Breast epithelium (tissue), 4 donors: ENCODE measurements around the gene RNF186. TPM values are rescaled to one million over a fixed set of nuclear protein-coding genes. Genes with fewer than 3 reads are reported as not detected.

ENCODE experiments used
- DNase-seq, 2 donors: peaks; one replicate each; pipeline ENCODE4 v3.0.0-alpha.2; 2019; ENCODE audit warnings: low spot score in 2 of 2
- H3K27ac ChIP-seq, 2 donors: fragments of 200-600 bp; sonication (generic) in 1 of 2; one replicate each; pipeline ENCODE4 v1.5.1; 2016 to 2019; ENCODE audit warnings: mild to moderate bottlenecking in 1 of 2
- H3K27me3 ChIP-seq, 2 donors: fragments of 200-600 bp; sonication (generic) in 1 of 2; one replicate each; pipeline versions ENCODE4 v1.5.1 to v1.6.0; 2017 to 2019; ENCODE audit warnings: control low read depth in 1 of 2, mild to moderate bottlenecking in 1 of 2
- H3K36me3 ChIP-seq: fragments of 200-600 bp; one replicate; pipeline ENCODE4 v1.5.1; 2019
- H3K4me1 ChIP-seq, 2 donors: fragments of 200-600 bp; sonication (generic); one replicate each; pipeline ENCODE4 v1.5.1; 2016 to 2019; ENCODE audit warnings: control low read depth in 1 of 2
- H3K4me3 ChIP-seq, 3 donors: fragments of 200-600 bp; sonication (generic); 1 replicate in 2 of 3; 2 replicates in 1 of 3; pipeline ENCODE4 v1.5.1; 2016 to 2019; ENCODE audit warnings: mild to moderate bottlenecking in 3 of 3, moderate library complexity in 2 of 3
- H3K9me3 ChIP-seq, 2 donors: fragments of 200-600 bp; sonication (generic) in 1 of 2; one replicate each; pipeline ENCODE4 v1.5.1; 2016 to 2019; ENCODE audit warnings: control low read depth in 1 of 2
- POLR2A ChIP-seq: fragments of 450-650 bp; IDR thresholded peaks from one replicate; pipeline ENCODE4 v1.6.1; 2016; ENCODE audit warnings: antibody characterized with exemption, mild to moderate bottlenecking, moderate library complexity
- POLR2AphosphoS5 ChIP-seq, 3 donors: sonication (generic); formaldehyde crosslinking; IDR thresholded peaks; one replicate each; pipeline ENCODE4 v1.6.1; 2017; ENCODE audit warnings: antibody characterized with exemption in 3 of 3
- intact Hi-C: fragments of 100-400 bp; cut with DNase I; formaldehyde crosslinking; loops from one replicate; pipeline ENCODE4 v1.15.1; 2023; ENCODE audit warnings: low total_unique reads
- total RNA-seq, 3 donors: library from RNA; depleted of rRNA; stranded (reverse); fragments of >200 nt; gene quantifications; one replicate each; pipeline ENCODE4 v1.1.0, GENCODE V29; 2016
- TF ChIP-seq, protein P1 (sequence below), 3 donors: fragments of 450-650 bp; IDR thresholded peaks; one replicate each; pipeline ENCODE4 v1.5.1; 2016 to 2017; ENCODE audit warnings: antibody characterized with exemption in 3 of 3, mild to moderate bottlenecking in 3 of 3, moderate library complexity in 3 of 3

RNF186 gene
- total RNA-seq, 3 donors from 2014 or later: 0.44 to 4.3 TPM; not detected in 1

DNA sequence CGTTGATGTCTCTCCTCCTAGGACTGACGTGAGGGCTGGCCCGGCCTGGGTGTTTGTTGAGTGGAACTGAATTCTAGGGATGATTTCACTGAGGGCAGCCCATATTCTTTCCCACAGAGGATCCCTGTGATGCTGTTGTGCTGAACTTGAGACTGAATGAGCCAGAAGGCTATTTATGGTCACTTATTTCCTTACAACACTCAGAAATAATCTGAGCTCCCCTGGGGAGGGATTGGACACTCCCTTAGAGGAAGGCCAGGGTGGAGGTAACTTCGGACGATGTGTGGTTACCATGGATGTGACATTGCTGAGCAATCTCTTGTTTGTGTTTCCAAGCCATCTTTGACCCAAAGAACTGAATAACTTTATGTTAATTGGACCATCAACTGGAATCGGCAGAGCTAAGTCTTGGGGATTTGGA, 10.2 kb downstream of the RNF186 start:
- Histone ChIP-seq H3K4me1 (no peaks in the 10 kb centered on the region), H3K9me3 (no peaks in the 10 kb centered on the region), H3K36me3 (no peaks in the 10 kb centered on the region), H3K27me3 (no peaks in the 10 kb centered on the region), H3K27ac (no peak overlapping the region), H3K4me3 (no peak overlapping the region)
- DNase-seq: no peak
- TF ChIP-seq POLR2A (no peak), POLR2AphosphoS5 (IDR thresholded peaks at IDR 0.05) (no peak)
- TF ChIP-seq, protein P1, sequence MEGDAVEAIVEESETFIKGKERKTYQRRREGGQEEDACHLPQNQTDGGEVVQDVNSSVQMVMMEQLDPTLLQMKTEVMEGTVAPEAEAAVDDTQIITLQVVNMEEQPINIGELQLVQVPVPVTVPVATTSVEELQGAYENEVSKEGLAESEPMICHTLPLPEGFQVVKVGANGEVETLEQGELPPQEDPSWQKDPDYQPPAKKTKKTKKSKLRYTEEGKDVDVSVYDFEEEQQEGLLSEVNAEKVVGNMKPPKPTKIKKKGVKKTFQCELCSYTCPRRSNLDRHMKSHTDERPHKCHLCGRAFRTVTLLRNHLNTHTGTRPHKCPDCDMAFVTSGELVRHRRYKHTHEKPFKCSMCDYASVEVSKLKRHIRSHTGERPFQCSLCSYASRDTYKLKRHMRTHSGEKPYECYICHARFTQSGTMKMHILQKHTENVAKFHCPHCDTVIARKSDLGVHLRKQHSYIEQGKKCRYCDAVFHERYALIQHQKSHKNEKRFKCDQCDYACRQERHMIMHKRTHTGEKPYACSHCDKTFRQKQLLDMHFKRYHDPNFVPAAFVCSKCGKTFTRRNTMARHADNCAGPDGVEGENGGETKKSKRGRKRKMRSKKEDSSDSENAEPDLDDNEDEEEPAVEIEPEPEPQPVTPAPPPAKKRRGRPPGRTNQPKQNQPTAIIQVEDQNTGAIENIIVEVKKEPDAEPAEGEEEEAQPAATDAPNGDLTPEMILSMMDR (IDR thresholded peaks at IDR 0.05): no peak
- intact Hi-C loops: no loop called here

DNA sequence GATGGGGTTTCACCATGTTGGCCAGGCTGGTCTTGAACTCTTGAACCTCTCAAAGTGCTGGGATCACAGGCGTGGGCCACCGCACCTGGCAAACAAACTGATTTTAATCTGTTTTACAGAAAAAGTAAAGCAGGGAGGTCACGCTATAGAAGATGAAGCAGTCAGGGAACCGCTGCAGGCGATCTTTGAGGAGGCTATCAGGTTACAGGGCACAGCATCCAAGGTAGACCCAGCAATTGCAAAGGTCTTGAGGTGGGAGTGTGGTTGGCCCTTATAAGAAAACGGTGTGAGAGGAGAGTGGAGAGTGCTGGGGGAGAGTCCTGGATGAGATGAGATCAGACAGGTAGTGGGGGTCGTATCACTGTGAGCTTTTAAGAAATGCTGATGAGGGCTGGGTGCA, 12.8 kb downstream of the RNF186 start:
- no peaks in the 10 kb centered on the region for H3K27me3 ChIP-seq
- H3K27ac ChIP-seq: no peak overlapping the region
- no peak overlapping the region for H3K4me3 ChIP-seq
- intact Hi-C loops: no loop called here
- no peak for TF ChIP-seq POLR2A
- TF ChIP-seq, protein P1 (IDR thresholded peaks at IDR 0.05): no peak
- no peak for TF ChIP-seq POLR2AphosphoS5 (IDR thresholded peaks at IDR 0.05)
- no peaks in the 10 kb centered on the region for H3K4me1 ChIP-seq
- H3K9me3 ChIP-seq: no peaks in the 10 kb centered on the region
- no peak for DNase-seq
- no peaks in the 10 kb centered on the region for H3K36me3 ChIP-seq

DNA sequence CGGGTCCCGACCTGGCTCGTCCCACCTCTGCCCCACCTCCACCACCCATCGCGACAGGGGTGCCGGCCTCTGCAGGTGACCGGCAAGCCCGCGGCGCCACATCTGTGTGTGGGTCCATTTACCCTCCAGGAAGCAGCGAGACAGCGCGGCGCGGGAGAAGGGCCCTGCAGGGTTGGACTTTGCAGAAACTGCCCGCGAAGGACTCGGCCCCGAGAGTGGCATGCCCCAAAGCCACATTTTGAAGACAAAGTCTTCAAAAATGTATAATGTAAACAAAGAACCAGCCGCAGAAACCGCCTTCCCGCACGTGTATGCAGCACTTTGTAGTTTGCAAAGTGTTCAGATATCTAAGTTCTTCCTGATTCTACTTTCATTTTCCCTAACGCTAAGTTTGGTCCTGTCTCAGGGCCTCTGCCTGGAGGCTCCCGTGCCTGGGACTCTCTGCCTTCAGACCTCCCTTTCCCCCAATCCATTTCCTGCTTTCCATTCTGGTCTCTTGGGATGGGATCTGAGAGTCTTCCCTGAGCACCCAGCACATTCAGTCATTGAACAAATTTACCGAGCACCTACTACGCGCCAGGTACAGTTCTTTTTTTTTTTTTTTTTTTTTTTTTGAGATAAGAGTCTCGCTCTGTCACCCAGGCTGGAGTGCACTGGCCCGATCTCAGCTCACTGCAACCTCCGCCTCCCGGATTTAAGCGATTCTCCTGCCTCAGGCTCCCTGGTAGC, 14.8 kb downstream of the RNF186 start:
- H3K27me3 ChIP-seq: no peaks in the 10 kb centered on the region
- H3K4me1 ChIP-seq: no peaks in the 10 kb centered on the region
- H3K9me3 ChIP-seq: no peaks in the 10 kb centered on the region
- H3K4me3 ChIP-seq: peak overlapping the region; percentile 74 to 79 (median 76)
- peak; percentile 24 to 60 for DNase-seq
- no peaks in the 10 kb centered on the region for H3K36me3 ChIP-seq
- intact Hi-C loops: no loop called here
- TF ChIP-seq, protein P1 (IDR thresholded peaks at IDR 0.05): no peak
- TF ChIP-seq POLR2AphosphoS5 (IDR thresholded peaks at IDR 0.05): peak in 1 of 3 donors; percentile 28
- H3K27ac ChIP-seq: peak overlapping the region; percentile 84 to 91

DNA sequence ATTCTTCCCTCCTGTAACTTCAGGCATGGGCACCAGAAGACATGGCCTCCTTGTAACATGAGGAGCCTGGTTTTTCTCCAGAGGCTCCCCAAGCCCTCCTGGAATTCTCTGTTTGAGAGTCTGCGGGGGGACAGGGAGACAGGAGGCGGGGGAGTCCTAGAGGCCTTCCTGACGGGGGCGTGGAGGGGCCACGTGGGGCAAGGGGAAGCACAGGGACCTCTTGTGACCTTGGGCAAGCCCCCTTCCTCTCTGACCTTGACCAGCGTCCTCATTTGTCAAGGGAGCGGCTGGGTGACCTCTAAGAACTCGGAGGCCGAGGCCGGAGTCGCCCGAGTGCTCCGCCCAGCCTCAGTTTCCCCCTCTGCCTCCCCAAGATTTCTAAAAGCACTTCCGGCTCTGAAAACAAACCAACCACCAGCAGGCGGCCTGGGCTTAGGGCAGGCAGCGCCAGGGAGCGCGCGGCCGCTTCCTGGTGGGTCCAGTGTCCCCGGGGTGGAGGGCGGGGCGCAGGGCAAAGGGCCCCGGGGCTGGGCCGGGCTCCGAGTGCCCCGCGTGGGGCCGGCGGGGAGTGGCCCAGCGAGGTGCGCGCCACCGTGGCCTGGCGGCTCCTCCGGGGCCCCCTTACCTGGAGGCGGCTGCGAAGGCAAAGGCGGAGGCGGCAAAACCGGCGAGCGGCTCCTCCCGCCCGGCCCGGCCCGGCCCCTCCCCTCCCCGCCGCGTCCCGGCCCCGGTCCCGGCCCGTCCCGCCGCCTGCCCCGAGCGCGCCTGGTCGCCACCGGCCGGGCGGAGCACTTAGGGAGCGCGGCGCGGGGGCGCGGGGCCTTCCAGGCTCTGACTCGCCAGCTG, 15.6 kb downstream of the RNF186 start, which contains the start of gene TMCO4:
TMCO4 (minus strand) TSS at position 687 of the 846 bp plus-strand sequence. CDS start 19,158 bp downstream, outside the sequence.
- peak; percentile 28 to 67 for DNase-seq
- intact Hi-C loops: no loop called here

More for the DNA sequence above, 15.6 kb downstream of the RNF186 start, which contains the start of gene TMCO4:
- H3K36me3 ChIP-seq: no peaks in the 10 kb centered on the region
- H3K4me1 ChIP-seq: no peaks in the 10 kb centered on the region
- no peaks in the 10 kb centered on the region for H3K9me3 ChIP-seq
- peak within 1 kb of the TSS; percentile 74 to 79 (median 76) for H3K4me3 ChIP-seq
- no peaks in the 10 kb centered on the region for H3K27me3 ChIP-seq
- H3K27ac ChIP-seq: peak within 1 kb of the TSS; percentile 84 to 91
- TF ChIP-seq POLR2AphosphoS5 (IDR thresholded peaks at IDR 0.05): no peak
- TF ChIP-seq, protein P1 (IDR thresholded peaks at IDR 0.05): peak; percentile 27 to 48 (median 42)
